K562 (cell line): ENCODE measurements around the gene SMAD3. TPM values are rescaled to one million over a fixed set of nuclear protein-coding genes. Genes with fewer than 3 reads are reported as not detected.

Source experiments
- ARID1B ChIP-seq: fragments of 450-650 bp; IDR thresholded peaks from 2 replicates; pipeline ENCODE4 v1.6.1; 2016; ENCODE audit warnings: antibody characterized with exemption, mild to moderate bottlenecking, inconsistent platforms
- CC2D1A ChIP-seq: fragments of 450-650 bp; IDR thresholded peaks from 2 replicates; pipeline ENCODE4 v1.6.1; 2017; ENCODE audit warnings: mild to moderate bottlenecking
- CTBP1 ChIP-seq: fragments of 450-650 bp; IDR thresholded peaks from 2 replicates; pipeline ENCODE4 v1.6.1; 2016; ENCODE audit warnings: borderline replicate concordance
- ETV6 ChIP-seq, 3 experiments: fragments of 150-350 bp in 1 of 3; sonication (generic) in 1 of 3; formaldehyde crosslinking in 1 of 3; IDR thresholded peaks; 2 replicates each; pipeline versions ENCODE4 v1.6.1 to v1.8.0; 2014 to 2022; ENCODE audit warnings: borderline replicate concordance in 2 of 3, low read depth in 2 of 3, antibody characterized with exemption in 1 of 3, low read length in 1 of 3, mild to moderate bottlenecking in 1 of 3, missing genetic modification reagents in 1 of 3
- GATAD2B ChIP-seq: fragments of 450-650 bp; IDR thresholded peaks from 2 replicates; pipeline ENCODE4 v1.6.1; 2017; ENCODE audit warnings: mild to moderate bottlenecking, borderline replicate concordance
- HDAC2 ChIP-seq: fragments of 450-650 bp; IDR thresholded peaks from 2 replicates; pipeline ENCODE4 v1.6.1; 2016; ENCODE audit warnings: mild to moderate bottlenecking
- HDAC8 ChIP-seq: fragments of 450-650 bp; IDR thresholded peaks from 2 replicates; pipeline ENCODE4 v1.6.1; 2016; ENCODE audit warnings: mild to moderate bottlenecking, missing genetic modification characterization, moderate library complexity, missing compliant biosample characterization
- HEY1 ChIP-seq: fragments of 250-450 bp; sonication (Bioruptor Pico); IDR thresholded peaks from 2 replicates; pipeline ENCODE4 v1.5.0; 2020; ENCODE audit warnings: mild to moderate bottlenecking, moderate library complexity, borderline replicate concordance
- KAT8 ChIP-seq: fragments of 450-650 bp; IDR thresholded peaks from 2 replicates; pipeline ENCODE4 v1.6.1; 2016; ENCODE audit warnings: low read depth, mild to moderate bottlenecking
- MTA2 ChIP-seq: fragments of 450-650 bp; IDR thresholded peaks from 2 replicates; pipeline ENCODE4 v1.6.1; 2016; ENCODE audit warnings: low read depth
- MYNN ChIP-seq, 2 experiments: sonication (generic); formaldehyde crosslinking in 1 of 2; IDR thresholded peaks; 2 replicates each; pipeline versions ENCODE4 v1.5.0 to v1.6.1; 2016 to 2020; ENCODE audit warnings: antibody characterized with exemption in 1 of 2, missing genetic modification reagents in 1 of 2
- NR2F6 ChIP-seq: fragments of 450-650 bp; formaldehyde crosslinking; IDR thresholded peaks from 2 replicates; pipeline ENCODE4 v1.4.0; 2020; ENCODE audit warnings: mild to moderate bottlenecking
- NR4A1 ChIP-seq, 2 experiments: fragments of 250-450 bp in 1 of 2; fragments of 450-650 bp in 1 of 2; sonication (Bioruptor Pico) in 1 of 2; IDR thresholded peaks; 2 replicates each; pipeline versions ENCODE4 v1.4.0 to v1.6.1; 2016 to 2020; ENCODE audit warnings: mild to moderate bottlenecking in 2 of 2, missing compliant biosample characterization in 1 of 2, missing genetic modification characterization in 1 of 2, moderate library complexity in 1 of 2
- SAP30 ChIP-seq: fragments of 200-600 bp; sonication (generic); IDR thresholded peaks from 2 replicates; pipeline ENCODE4 v1.6.1; 2012; ENCODE audit warnings: borderline replicate concordance, low read depth, mild to moderate bottlenecking, moderate library complexity, low read length, control low read depth, inconsistent platforms; ENCODE audit not compliant: insufficient read depth, poor library complexity, severe bottlenecking
- SRSF3 ChIP-seq: fragments of 200-400 bp; formaldehyde crosslinking; IDR thresholded peaks from 2 replicates; pipeline ENCODE4 v1.6.1; 2016; ENCODE audit warnings: mild to moderate bottlenecking, low read length, moderate library complexity; ENCODE audit not compliant: insufficient read depth
- TARDBP ChIP-seq: fragments of 450-650 bp; IDR thresholded peaks from 2 replicates; pipeline ENCODE4 v1.6.1; 2016
- TEAD2 ChIP-seq: fragments of 450-650 bp; IDR thresholded peaks from 2 replicates; pipeline ENCODE4 v1.6.1; 2016; ENCODE audit warnings: missing genetic modification characterization, control low read depth, missing compliant biosample characterization
- USF2 ChIP-seq: sonication (generic); formaldehyde crosslinking; IDR thresholded peaks from 2 replicates; pipeline ENCODE4 v1.5.0; 2020; ENCODE audit warnings: missing genetic modification reagents
- XRCC5 ChIP-seq: fragments of 200-400 bp; formaldehyde crosslinking; IDR thresholded peaks from 2 replicates; pipeline ENCODE4 v1.6.1; 2017; ENCODE audit warnings: low read depth, mild to moderate bottlenecking, low read length
- ZBTB26 ChIP-seq: fragments of 450-650 bp; formaldehyde crosslinking; IDR thresholded peaks from 2 replicates; pipeline ENCODE4 v1.4.0; 2022; ENCODE audit warnings: missing genetic modification characterization
- ZNF133 ChIP-seq: fragments of 250-450 bp; sonication (Bioruptor Pico); IDR thresholded peaks from 2 replicates; pipeline ENCODE4 v1.4.0; 2020; ENCODE audit warnings: mild to moderate bottlenecking
- ZNF239 ChIP-seq: fragments of 250-450 bp; sonication (Bioruptor Pico); IDR thresholded peaks from 2 replicates; pipeline ENCODE4 v1.4.0; 2020; ENCODE audit warnings: mild to moderate bottlenecking
- ZNF445 ChIP-seq: fragments of 250-450 bp; sonication (Bioruptor Pico); IDR thresholded peaks from 2 replicates; pipeline ENCODE4 v1.4.0; 2020; ENCODE audit warnings: low read depth, mild to moderate bottlenecking, moderate library complexity
- ZNF592 ChIP-seq: fragments of 450-650 bp; IDR thresholded peaks from 2 replicates; pipeline ENCODE4 v1.6.1; 2017; ENCODE audit warnings: antibody characterized with exemption, mild to moderate bottlenecking
- polyA plus RNA-seq, 8 experiments: library from polyadenylated mRNA; depleted of rRNA in 4 of 8; stranded (reverse) in 5 of 8; unstranded in 3 of 8; fragments of >200 nt; fragmentation: Nextera tagmentation in 2 of 8; fragmentation: Illumina TruSeq in 1 of 8; extraction: Ambion mirVana in 2 of 8; extraction: Trizol in 1 of 8; gene quantifications; 2 replicates each; pipeline versions ENCODE4 v1.2.1 to v1.2.3, GENCODE V29; 2011 to 2014; ENCODE audit warnings: inconsistent platforms in 1 of 8, missing spikeins in 1 of 8
- total RNA-seq, 7 experiments: library from RNA; depleted of rRNA in 6 of 7; stranded (reverse); fragments of >200 nt in 6 of 7; fragmentation: Illumina TruSeq in 2 of 7; extraction: Trizol in 2 of 7; gene quantifications; 2 replicates each; pipeline versions ENCODE4 v1.2.1 to v1.2.3, GENCODE V29; 2011 to 2021; ENCODE audit warnings: low replicate concordance in 1 of 7

SMAD3 gene
- total and polyA plus RNA-seq, 9 of the 15 experiments (the other 6 are each of a cell fraction or from before 2014, with no cell fraction given): 4.3 to 39.2 (median 11.1) TPM

GRCh38 chr15:67080900-67081431 is 15.6 kb downstream of the SMAD3 start (continued):
- TF ChIP-seq SRSF3 (no peak), ARID1B (peak; percentile 48; the same call in 1 of the 2 replicates), ZBTB26 (no peak), CTBP1 (peak; percentile 78), ZNF239 (CRISPR knock-in tag) (no peak), TEAD2 (no peak), KAT8 (no peak), GATAD2B (no peak), TARDBP (peak; percentile 74; the same call in 1 of the 2 replicates), XRCC5 (no peak), HDAC2 (peak; percentile 62; the same call in 1 of the 2 replicates), USF2 (no peak), NR4A1 (CRISPR knock-in tag; IDR thresholded peaks at IDR 0.05) (no peak), NR4A1 (tag; IDR thresholded peaks at IDR 0.05) (peak; percentile 65), NR2F6 (CRISPR knock-in tag) (no peak), ZNF445 (CRISPR knock-in tag) (no peak), MTA2 (no peak), MYNN (IDR thresholded peaks at IDR 0.05) (peak; percentile 87; the same call in 1 of the 2 replicates), MYNN (CRISPR knock-in tag; IDR thresholded peaks at IDR 0.05) (no peak), ZNF133 (no peak), HEY1 (no peak), ETV6 (IDR thresholded peaks at IDR 0.05; ENCODE audit: borderline replicate concordance in 1 of 2, low read depth in 2 of 2, low read length in 1 of 2) (no peak), ETV6 (CRISPR knock-in tag; IDR thresholded peaks at IDR 0.05; ENCODE audit: borderline replicate concordance) (no peak), HDAC8 (tag) (0 out of 2 replicates have a peak, but pooled peaks have one; percentile 69), ZNF592 (peak; percentile 90), SAP30 (no peak), CC2D1A (no peak)
